SK-N-SH treated with all-trans-retinoic acid at 6 μM for 48 hours (cell line): ENCODE results near the gene C5.

ENCODE experiments used
- ARNTL ChIP-seq: fragments of 450-650 bp; formaldehyde crosslinking; IDR thresholded peaks from 2 replicates; pipeline ENCODE4 v1.5.0; 2020; ENCODE audit warnings: low read depth, mild to moderate bottlenecking, moderate library complexity, borderline replicate concordance
- CSDC2 ChIP-seq: fragments of 250-450 bp; sonication (Bioruptor Pico); IDR thresholded peaks from 2 replicates; pipeline ENCODE4 v1.5.0; 2020; ENCODE audit warnings: mild to moderate bottlenecking, moderate library complexity
- CSRNP3 ChIP-seq: fragments of 250-450 bp; sonication (Bioruptor Pico); IDR thresholded peaks from 2 replicates; pipeline ENCODE4 v1.5.1; 2021; ENCODE audit warnings: mild to moderate bottlenecking, moderate library complexity
- ZFP30 ChIP-seq: fragments of 450-650 bp; formaldehyde crosslinking; IDR thresholded peaks from 2 replicates; pipeline ENCODE4 v1.5.0; 2022; ENCODE audit warnings: mild to moderate bottlenecking, moderate library complexity

GRCh38 chr9:120924698-120925534 lies 125.2 kb downstream of the C5 start:
- TF ChIP-seq ARNTL (no peak), ZFP30 (CRISPR knock-in tag) (no peak), CSDC2 (no peak), CSRNP3 (CRISPR knock-in tag) (no peak)
